Fibroblast of skin of right quadriceps (primary cell): ENCODE measurements around the gene WASL.
A peak's percentile ranks its signal among the peaks of the same experiment; 100 is the strongest.
"Not testable (repeated sequence)": the region's sequence is repeated elsewhere in the genome, so short reads cannot be mapped to it uniquely, and the experiment has no call there.

Source experiments
- DNase-seq: peaks from one replicate; pipeline ENCODE4 v3.0.0-alpha.2; 2013

Gene WASL

GRCh38 chr7:123768493-123768892, 19.7 kb upstream of the WASL start:
- DNase-seq: no peak

- no peak for DNase-seq
Measured at GRCh38 chr7:123763191-123763661, 14.4 kb upstream of the WASL start.

GRCh38 chr7:123761729-123762128, 12.9 kb upstream of the WASL start:
- no peak for DNase-seq

GRCh38 chr7:123757095-123757494, 8.3 kb upstream of the WASL start:
- DNase-seq: peak; percentile 10

GRCh38 chr7:123755338-123755737, 6.5 kb upstream of the WASL start:
- DNase-seq: no peak

GRCh38 chr7:123754271-123754871, 5.6 kb upstream of the WASL start:
- DNase-seq: no peak

GRCh38 chr7:123752534-123752933, 3.7 kb upstream of the WASL start:
- DNase-seq: no peak

GRCh38 chr7:123751821-123752220, 3.0 kb upstream of the WASL start:
- no peak for DNase-seq

- no peak for DNase-seq
Measured at GRCh38 chr7:123750389-123751230, 1.8 kb upstream of the WASL start.

- no peak for DNase-seq
Measured at GRCh38 chr7:123749537-123749857, 694 bp upstream of the WASL start.

GRCh38 chr7:123748171-123748733, 551 bp downstream of the WASL start:
- peak; percentile 18 for DNase-seq

- peak; percentile 77 for DNase-seq
Measured at GRCh38 chr7:123747620-123748141, 1.1 kb downstream of the WASL start.

- DNase-seq: no peak
Measured at GRCh38 chr7:123746931-123747488, 1.8 kb downstream of the WASL start.

- no peak for DNase-seq
Measured at GRCh38 chr7:123746055-123746454, 2.7 kb downstream of the WASL start.

- no peak for DNase-seq
Measured at GRCh38 chr7:123745437-123745836, 3.4 kb downstream of the WASL start.

GRCh38 chr7:123744416-123744815, 4.4 kb downstream of the WASL start:
- DNase-seq: no peak

GRCh38 chr7:123741940-123742339, 6.9 kb downstream of the WASL start:
- no peak for DNase-seq

GRCh38 chr7:123738808-123739207, 10.0 kb downstream of the WASL start:
- DNase-seq: no peak

- no peak for DNase-seq
Measured at GRCh38 chr7:123738356-123738755, 10.4 kb downstream of the WASL start.

- not testable (repeated sequence) for DNase-seq
Measured at GRCh38 chr7:123737168-123737674, 11.6 kb downstream of the WASL start.

- no peak for DNase-seq
Measured at GRCh38 chr7:123735539-123735938, 13.3 kb downstream of the WASL start.

- DNase-seq: no peak
Measured at GRCh38 chr7:123734498-123734897, 14.3 kb downstream of the WASL start.

- DNase-seq: no peak
Measured at GRCh38 chr7:123732413-123733091, 16.3 kb downstream of the WASL start.
